NCI-H226 (cell line): ENCODE data around the gene SEMA3A.
"Not testable (repeated sequence)": the region's sequence is repeated elsewhere in the genome, so short reads cannot be mapped to it uniquely, and the experiment has no call there.

Source experiments
- DNase-seq: peaks from one replicate; pipeline ENCODE4 v3.0.0-alpha.2; 2015

SEMA3A gene

GRCh38 chr7:84194484-84195271 is at the start of gene SEMA3A:
Gene SEMA3A, minus strand, starts transcription at chr7:84194789. Its CDS starts 203 bp downstream, at chr7:84194586.
- DNase-seq = peak; percentile 66

GRCh38 chr7:84243037-84243436 is 48.4 kb upstream of the SEMA3A start:
- DNase-seq = not testable (repeated sequence)

DNA sequence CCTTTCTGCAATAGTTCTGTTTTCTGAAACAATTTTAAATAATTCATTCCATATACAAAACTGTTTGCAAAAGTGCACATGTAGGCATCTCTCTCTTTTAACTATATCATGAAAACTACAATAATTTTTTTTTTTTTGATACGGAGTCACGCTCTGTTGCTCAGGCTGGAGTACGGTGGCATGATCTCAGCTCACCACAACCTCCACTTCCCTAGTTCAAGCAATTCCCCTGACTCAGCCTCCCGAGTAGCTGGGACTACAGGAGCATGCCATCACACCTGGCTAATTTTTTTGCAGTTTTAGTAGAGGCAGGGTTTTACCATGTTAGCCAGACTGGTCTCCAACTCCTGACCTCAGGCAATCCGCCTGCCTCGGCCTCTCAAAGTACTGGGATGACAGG is 44.0 kb upstream of the SEMA3A start:
- no peak for DNase-seq

DNA sequence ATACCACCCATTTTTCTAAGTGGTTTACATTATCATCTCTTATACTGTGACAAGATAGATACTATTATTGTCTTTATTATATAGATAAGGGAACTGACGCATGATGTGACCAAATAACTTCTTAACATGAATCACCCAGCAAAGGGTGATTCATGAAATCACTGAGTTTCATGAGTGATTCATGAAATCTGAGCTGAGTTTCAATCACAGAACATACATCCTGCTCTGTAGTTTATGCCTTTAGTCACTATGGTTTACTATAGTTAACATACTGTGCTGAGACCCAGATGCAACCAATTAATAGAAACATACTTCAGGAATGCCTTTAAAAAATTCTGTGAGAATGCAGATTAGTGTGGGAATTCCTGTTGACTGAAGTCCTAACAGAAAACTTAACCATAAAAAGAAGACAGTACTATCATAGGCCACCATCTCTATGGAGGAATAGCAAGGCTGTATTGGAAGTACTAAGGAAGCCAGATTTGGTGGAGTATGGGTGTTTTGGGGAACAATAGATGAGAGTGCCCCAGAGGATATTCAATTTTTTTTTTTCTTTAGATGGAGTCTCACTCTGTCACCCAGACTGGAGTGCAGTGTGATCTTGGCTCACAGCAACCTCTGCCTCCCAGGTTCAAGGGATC is 43.1 kb upstream of the SEMA3A start:
- peak; percentile 86 for DNase-seq

DNA sequence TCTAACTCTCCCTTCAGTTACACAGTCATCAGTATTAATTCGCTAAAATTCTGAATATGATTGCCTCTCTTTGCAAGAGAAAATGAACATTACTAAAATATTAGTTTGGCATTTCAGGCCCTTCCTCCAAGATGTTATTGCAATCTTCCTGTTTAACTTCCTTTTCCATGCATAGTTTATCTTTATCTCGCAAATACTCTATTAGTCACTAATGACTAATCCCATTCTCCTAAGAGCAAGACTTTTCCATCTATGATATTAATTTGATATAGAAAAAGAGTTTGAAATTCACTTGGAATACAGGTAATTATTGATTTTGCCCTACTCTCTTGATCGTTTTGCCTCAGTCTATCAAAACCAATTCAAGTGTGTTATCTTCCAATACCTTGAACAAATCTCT is 41.8 kb upstream of the SEMA3A start:
- peak; percentile 60 for DNase-seq

DNA sequence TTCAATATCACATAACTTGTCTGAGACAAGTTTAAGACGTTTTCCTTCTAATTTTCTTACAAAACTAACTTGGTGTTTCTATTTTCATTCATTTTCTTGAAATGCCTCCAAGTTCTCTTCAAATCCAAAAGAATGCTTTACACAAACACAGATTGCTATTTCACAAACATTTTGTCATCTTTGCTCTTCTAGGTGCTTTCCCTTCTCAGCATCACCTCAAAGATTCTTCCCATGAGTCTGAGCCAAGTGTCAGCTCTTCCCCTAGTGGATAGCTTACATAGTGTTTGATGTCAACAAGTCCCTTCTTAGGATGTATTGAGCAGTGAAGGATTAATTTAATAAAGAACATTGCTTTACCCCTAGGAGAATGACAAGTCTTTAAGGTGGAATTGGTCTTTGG is 38.1 kb upstream of the SEMA3A start:
- DNase-seq = peak; percentile 46

DNA sequence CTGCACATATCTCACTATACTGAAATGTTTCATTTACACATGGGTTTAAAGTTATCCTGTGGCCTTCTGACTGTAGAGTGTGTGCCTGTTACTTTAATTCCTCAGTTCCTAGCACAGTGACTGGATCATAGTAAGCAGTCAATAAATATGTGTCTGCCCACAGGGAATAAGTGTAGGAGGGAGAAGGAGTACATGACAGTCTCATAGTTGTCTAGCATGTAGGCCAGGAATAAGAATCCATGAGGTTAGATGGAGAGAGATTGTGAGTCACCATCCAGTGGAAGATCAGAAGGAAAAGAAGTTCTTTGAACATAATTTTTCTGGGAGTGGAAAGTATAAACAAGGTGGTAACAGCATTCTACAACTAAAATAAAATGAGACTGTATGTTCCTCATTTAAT is 36.6 kb upstream of the SEMA3A start:
- DNase-seq = peak; percentile 67

- no peak for DNase-seq
Measured at GRCh38 chr7:84230491-84230890, 35.9 kb upstream of the SEMA3A start.

- DNase-seq = no peak
Measured at GRCh38 chr7:84228526-84228925, 33.9 kb upstream of the SEMA3A start.

DNA sequence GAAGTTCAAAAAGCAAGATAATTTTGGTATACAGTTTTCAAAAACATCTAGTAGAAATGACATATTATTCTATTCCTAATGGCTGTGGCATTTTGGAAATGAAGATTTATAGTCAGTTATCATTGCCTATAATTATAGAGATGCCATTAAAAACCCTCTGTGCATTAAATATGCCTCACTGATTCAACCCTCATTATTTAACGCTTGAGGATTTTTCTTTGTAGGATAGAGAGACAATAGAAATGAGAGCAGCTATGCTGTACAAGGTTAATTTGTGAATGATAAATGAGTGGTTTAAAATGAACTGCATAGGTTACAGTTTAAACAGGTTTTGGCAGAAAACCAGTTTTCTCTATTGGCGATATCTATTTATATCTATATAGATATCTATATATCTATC is 32.2 kb upstream of the SEMA3A start:
- no peak for DNase-seq

DNA sequence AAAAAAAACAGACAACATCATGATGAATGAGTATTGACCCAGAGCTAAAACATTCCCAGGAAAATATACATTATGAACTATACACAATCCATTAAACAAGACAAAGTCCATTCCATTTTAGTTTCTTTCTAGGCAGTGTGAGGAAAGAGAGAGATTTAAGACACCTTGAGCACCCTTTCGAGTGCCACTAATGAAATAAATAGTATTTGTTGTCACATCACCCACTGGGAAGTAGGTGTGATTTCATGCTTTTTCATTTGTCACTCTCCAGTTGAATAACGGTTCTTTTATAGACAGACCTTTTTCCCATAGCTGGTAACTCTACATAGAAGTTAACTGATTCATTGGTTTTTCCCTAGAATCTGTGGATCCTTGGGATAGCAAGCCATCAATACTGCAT is 29.9 kb upstream of the SEMA3A start:
- DNase-seq = no peak

DNA sequence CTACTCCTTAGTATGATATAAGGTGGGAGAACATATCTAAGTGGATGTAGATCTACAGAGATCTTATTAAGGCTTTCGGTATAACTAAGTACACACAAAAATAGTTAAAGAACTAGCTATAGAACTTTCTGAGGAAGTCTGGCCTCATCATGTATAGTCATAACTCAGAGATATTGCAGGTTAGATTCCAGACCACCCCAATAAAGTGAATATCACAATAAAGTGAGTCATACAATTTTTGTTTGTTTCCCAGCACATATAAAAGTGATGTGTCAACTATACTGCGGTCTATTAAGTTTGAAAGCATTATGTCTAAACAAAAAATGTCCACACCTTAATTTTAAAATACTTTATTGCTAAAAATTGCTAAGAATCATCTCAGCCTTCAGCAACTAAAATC is 24.7 kb upstream of the SEMA3A start:
- DNase-seq = no peak

GRCh38 chr7:84218681-84219080 is 24.1 kb upstream of the SEMA3A start:
- peak; percentile 50 for DNase-seq

- DNase-seq = no peak
Measured at GRCh38 chr7:84216472-84216871, 21.9 kb upstream of the SEMA3A start.

- DNase-seq = not testable (repeated sequence)
Measured at GRCh38 chr7:84214757-84215156, 20.2 kb upstream of the SEMA3A start.

- DNase-seq = no peak
Measured at GRCh38 chr7:84210301-84210700, 15.7 kb upstream of the SEMA3A start.

GRCh38 chr7:84209006-84209405 is 14.4 kb upstream of the SEMA3A start:
- DNase-seq = no peak

- no peak for DNase-seq
Measured at GRCh38 chr7:84207615-84208014, 13.0 kb upstream of the SEMA3A start.

- DNase-seq = no peak
Measured at GRCh38 chr7:84207025-84207424, 12.4 kb upstream of the SEMA3A start.

- no peak for DNase-seq
Measured at GRCh38 chr7:84204655-84205054, 10.1 kb upstream of the SEMA3A start.

- DNase-seq = no peak
Measured at GRCh38 chr7:84202855-84203254, 8.3 kb upstream of the SEMA3A start.

GRCh38 chr7:84200859-84201258 is 6.3 kb upstream of the SEMA3A start:
- DNase-seq = no peak

GRCh38 chr7:84199216-84199615 is 4.6 kb upstream of the SEMA3A start:
- no peak for DNase-seq

DNA sequence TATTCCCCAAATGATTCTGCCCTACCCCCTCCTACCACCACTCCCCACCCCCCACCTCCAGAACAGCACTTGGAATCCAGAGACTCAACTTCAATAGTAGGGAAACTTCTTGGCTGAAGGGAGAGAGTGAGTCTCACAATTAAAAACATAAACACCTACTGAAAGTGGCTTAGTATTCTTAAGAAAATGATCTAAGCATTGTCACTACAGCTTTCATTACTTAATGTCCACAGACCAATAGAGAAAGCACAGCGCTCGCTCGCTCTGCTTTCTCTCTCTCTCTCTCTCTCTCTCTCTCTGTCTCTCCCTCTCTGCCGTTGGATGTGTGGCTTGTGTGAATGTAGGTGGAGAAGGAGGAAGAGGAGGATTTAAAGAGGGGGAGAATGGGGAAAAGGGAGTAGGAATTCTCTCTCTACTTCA is 1.5 kb upstream of the SEMA3A start:
- DNase-seq = no peak
